Fibroblast of villous mesenchyme (primary cell): Measurements from ENCODE around the gene USP6. TPM values are rescaled to one million over a fixed set of nuclear protein-coding genes. Genes with fewer than 3 reads are reported as not detected.

Experiments
- DNase-seq: peaks from one replicate; pipeline ENCODE4 v3.0.0-alpha.2; 2010; ENCODE audit warnings: low read depth
- H3K4me3 ChIP-seq: 2 replicates; pipeline ENCODE4 v1.5.1; 2011; ENCODE audit warnings: low read depth, mild to moderate bottlenecking, low read length
- CTCF ChIP-seq: IDR thresholded peaks from 2 replicates; pipeline ENCODE4 v1.5.1; 2012; ENCODE audit warnings: low read depth, mild to moderate bottlenecking, low read length; ENCODE audit not compliant: insufficient read depth
- total RNA-seq: library from RNA; depleted of rRNA; stranded (reverse); fragments of >200 nt; gene quantifications from 2 replicates; pipeline ENCODE4 v1.2.3, GENCODE V29; 2012

USP6 gene
- total RNA-seq, 1 donor: not detected

- no peak overlapping the region for H3K4me3 ChIP-seq
- TF ChIP-seq CTCF: no peak
- no peak for DNase-seq
Measured at GRCh38 chr17:5198472-5198871, 82.6 kb downstream of the USP6 start.

- TF ChIP-seq CTCF: no peak
- no peak overlapping the region for H3K4me3 ChIP-seq
- DNase-seq: no peak
Measured at GRCh38 chr17:5200360-5200759, 84.5 kb downstream of the USP6 start.

GRCh38 chr17:5201011-5201410 is 85.2 kb downstream of the USP6 start:
- no peak for TF ChIP-seq CTCF
- H3K4me3 ChIP-seq: no peak overlapping the region
- DNase-seq: no peak

- DNase-seq: peak; percentile 14
Measured at GRCh38 chr17:5203178-5203907, 87.5 kb downstream of the USP6 start.

GRCh38 chr17:5203908-5204294 is 88.1 kb downstream of the USP6 start:
- DNase-seq: peak; percentile 22
- H3K4me3 ChIP-seq: no peak overlapping the region
- no peak for TF ChIP-seq CTCF

More at GRCh38 chr17:5203178-5203907, 87.5 kb downstream of the USP6 start:
- TF ChIP-seq CTCF: no peak
- no peak overlapping the region for H3K4me3 ChIP-seq

- no peak for DNase-seq
- no peak for TF ChIP-seq CTCF
- H3K4me3 ChIP-seq: no peak overlapping the region
Measured at GRCh38 chr17:5209396-5209795, 93.6 kb downstream of the USP6 start.

GRCh38 chr17:5210091-5210490 is 94.3 kb downstream of the USP6 start:
- no peak overlapping the region for H3K4me3 ChIP-seq
- no peak for DNase-seq
- TF ChIP-seq CTCF: no peak
